GM18861 (cell line): ENCODE measurements around the gene CYP2S1.
"Not testable (repeated sequence)": the region's sequence is repeated elsewhere in the genome, so short reads cannot be mapped to it uniquely, and the experiment has no call there.

ENCODE experiments used
- ATAC-seq: cut with Tn5 transposase; IDR thresholded peaks from one replicate; pipeline ENCODE4 v1.9.1; 2021; ENCODE audit not compliant: unreplicated experiment

CYP2S1 gene, protein sequence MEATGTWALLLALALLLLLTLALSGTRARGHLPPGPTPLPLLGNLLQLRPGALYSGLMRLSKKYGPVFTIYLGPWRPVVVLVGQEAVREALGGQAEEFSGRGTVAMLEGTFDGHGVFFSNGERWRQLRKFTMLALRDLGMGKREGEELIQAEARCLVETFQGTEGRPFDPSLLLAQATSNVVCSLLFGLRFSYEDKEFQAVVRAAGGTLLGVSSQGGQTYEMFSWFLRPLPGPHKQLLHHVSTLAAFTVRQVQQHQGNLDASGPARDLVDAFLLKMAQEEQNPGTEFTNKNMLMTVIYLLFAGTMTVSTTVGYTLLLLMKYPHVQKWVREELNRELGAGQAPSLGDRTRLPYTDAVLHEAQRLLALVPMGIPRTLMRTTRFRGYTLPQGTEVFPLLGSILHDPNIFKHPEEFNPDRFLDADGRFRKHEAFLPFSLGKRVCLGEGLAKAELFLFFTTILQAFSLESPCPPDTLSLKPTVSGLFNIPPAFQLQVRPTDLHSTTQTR

DNA sequence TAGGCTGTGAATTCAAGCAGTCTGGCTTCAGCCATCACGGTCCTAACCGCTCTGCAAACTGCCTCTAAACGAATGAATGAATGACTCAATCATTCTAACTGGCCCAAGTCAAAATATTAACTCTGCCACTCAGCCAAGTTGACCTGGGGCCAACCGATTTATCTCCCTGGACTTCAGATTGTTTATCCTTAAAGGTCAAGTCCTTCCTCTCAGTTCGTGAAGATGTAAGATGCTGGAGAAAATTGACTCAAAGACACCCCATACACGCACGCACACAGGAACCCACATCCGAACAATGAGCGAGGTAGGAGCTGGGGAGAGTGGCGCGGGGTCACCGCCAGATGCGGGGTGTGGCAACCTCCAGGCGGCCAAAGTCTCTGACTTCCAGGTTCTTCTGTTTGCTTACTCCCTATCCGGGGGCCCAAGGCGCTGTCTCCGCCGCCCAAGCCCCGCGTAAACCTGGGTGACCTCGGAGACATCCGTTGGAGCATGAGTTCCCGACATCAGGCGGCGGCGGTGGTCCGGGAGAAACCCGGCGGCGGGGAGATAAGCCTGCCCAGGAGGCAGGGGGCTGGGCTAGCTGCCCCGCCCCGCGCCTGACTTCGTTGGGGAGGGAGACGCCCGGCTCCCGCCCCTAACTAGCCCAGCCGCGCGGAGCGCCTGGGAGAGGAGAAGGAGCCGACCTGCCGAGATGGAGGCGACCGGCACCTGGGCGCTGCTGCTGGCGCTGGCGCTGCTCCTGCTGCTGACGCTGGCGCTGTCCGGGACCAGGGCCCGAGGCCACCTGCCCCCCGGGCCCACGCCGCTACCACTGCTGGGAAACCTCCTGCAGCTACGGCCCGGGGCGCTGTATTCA is at the start of gene CYP2S1:
Gene CYP2S1, plus strand, starts transcription at position 646 of the 856 bp plus-strand sequence. Its CDS starts 46 bp downstream, at position 692.
- ATAC-seq = no peak

DNA sequence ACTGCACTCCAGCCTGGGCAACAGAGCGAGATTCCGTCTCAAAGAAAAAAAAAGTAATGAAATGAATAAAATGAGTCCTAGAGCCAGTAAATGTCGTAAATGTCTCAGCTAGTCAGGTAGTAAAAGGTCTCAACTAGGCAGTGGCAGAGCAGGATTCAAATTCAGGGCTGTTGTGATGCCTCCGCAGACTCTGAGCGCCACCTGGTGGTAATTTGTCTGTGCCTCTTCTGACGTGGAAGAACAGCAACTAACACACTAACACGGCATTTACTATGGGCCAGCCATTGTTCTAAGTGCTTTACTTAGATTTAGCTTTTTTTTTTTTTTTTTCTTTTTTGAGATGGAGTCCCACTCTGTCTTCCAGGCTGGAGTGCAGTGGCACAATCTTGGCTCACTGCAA is 48.6 kb upstream of the CYP2S1 start:
- ATAC-seq = no peak

DNA sequence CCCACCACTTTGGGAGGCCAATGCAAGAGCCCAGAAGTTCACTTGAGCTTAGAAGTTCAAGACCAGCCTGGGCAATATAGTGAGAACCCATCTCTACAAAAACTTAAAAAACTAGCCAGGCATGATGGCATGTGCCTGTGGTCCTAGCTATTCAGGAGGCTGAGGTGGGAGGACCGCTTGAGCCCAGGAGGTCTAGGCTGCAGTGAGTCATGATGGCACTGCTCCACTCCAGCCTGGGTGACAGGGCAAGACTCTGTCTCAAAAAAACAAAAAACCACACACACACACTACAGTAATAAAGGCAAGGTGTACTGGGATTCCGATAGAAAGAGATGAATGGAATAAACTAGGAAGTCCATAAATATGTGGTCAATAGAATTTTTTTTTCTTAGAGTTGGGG is 43.2 kb upstream of the CYP2S1 start:
- ATAC-seq = no peak

DNA sequence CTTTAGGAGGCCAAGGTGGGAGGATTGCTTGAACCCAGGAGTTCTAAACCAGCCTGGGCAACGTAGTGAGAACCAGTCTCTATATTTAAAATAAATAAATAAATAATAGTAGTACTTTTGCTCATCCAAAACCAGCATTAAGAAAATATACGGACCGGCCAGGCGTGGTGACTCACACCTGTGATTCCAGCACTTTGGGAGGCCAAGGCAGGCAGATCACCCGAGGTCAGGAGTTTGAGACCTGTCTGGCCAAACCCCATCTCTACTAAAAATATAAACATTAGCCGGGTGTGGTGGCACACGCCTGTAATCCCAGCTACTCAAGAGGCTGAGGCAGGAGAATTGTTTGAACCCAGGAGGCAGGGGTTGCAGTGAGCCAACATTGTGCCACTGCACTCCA is 42.0 kb upstream of the CYP2S1 start:
- not testable (repeated sequence) for ATAC-seq

DNA sequence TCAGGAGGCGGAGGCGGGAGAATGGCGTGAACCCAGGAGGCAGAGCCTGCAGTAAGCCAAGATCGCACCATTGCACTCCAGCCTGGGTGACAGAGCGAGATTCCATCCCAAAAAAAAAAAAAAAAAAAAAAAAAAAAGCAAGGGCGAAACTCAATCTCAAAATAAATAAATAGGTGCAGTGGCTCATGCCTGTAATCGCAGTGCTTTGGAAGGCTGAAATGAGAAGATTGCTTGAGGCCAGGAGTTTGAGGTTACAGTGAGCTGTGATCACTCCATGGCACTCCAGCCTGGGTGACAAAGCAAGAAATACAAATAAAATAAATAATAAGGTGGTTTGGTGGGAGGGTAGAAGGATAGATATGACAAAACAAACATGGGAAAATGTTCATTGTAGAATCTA is 39.0 kb upstream of the CYP2S1 start:
- ATAC-seq = no peak

DNA sequence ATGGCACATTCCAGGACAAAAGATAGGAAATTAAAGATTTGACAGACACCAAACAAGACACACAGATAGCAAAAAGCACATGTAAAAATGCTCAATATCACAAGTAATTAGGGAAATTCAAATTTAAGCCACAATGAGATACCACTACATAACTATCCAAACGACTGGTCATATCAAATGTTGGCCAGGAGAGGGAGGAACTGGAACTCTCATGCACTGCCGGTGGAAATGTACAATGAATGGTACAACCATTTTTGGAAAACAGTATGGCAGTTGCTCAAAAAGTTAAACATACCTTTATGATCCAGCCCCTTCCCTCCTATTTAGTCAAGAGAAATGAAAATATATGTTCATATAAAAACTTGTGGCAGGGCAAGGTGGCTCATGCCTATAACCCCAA is 36.8 kb upstream of the CYP2S1 start:
- ATAC-seq = no peak

DNA sequence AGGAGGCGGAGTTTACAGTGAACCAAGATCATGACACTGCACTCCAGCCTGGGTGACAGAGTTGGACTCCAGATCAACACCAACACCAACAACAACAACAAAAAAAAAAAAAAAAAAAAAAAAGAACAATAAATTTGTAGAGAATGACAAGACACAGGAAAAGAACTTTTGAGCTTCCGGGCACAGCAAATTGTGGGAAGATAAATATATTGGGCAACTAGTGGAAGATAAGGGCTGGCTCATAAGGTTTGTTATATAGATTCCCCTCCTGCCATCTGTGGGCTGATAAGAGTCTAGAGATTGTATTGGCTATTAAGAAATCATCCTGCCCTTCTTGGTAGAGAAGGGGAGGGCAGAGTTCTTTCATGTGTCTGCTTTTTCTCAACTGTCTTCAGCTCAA is 33.1 kb upstream of the CYP2S1 start:
- no peak for ATAC-seq

DNA sequence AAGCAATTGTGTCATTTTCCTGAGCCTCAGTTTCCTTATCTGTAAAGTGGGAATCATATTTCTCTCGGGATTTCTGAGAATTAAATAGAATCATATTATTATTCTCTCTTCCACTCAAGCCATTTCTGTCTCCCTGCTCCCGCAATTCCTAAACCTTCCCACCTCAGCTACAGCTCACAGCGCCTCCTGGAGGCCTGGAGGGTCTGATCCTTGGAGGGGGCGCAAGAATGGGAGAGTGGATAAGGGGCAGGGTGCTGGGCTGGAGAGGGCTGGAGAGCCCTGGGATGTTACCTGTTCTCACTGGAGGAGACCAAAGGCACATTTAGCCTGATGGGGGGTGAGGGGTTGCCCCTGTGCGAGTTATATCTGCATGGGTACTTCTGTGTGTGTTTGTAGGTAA is 31.1 kb upstream of the CYP2S1 start:
- no peak for ATAC-seq

DNA sequence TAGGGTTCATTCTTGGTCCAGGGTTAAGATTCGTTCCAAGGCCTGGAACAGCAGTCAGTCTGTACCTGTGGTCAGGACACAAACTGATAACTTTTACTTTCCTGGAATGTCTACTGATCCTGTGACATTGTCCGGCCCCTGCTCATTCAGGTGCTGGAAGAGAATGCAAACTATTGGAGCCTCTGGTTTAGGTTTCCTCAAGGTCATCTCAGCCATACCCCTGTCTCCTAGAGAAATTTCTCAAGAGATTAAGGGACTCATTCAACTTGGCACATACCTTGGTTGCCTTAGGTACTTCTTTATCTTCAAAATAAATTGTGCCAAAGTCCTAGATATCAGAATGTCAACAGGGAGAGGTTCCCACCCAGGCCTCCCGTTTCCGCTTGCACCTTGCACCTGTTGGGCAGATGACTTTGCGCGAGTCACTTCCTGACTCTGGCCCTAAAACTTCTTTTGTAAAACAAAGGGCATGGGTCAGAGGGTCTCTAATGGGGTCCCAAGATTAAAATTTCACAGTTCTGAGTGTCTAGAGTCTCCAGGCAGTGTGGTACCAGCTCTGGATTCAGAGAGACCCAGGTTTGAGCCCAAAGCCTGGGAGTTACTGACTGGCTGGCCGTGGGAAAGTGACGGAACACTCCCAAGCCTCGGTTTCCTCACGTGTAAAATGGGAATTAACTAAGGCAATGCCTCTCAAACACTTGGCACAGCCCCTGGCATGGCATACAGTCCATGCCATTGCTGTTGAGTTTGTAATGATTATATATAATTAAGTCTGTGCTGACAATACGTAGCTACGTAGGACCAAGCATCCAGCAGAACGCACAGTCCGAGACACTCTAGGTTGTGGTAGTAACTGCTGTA is 25.8 kb upstream of the CYP2S1 start:
- ATAC-seq = no peak

DNA sequence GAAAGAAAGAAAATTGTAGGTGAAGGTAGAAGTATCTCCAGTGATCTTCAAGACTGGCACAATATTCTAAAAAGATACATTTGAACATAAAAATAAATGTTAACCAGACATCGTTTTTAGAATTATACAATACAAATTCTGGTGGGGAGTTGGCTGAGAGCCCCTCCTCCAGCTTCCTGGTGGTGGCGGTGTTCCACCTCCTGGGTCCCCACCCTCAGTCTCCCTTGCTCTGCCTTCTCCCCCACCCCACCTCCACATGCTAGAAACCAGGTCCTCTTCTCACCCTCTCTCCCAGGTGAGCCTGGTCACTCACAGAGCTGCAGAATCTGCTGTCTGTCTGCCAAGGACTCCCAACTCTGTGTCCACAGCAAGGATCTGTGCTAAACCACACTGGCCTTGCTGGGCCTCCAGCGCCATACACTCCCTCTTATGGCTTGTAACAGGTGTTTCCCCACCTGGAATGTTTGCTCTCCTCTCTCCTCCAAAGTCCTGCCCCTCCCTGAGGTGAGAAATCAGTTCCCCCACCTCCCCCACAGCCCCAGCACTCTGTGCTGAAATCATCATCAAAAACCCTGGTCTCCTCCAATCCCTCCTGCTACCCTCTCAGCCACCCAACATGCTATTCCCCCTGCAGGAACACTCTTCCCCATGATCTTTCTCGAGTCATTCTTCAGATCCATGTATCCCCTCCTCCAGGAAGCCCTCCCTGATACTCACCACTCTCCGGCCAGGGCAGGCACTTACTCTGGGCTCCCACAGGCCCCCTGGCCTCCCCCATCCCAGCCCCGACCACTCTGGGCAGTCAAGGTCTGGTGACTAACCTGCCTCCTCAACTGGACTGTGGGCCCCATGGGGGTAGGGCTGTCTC is 20.5 kb upstream of the CYP2S1 start:
- ATAC-seq = no peak

DNA sequence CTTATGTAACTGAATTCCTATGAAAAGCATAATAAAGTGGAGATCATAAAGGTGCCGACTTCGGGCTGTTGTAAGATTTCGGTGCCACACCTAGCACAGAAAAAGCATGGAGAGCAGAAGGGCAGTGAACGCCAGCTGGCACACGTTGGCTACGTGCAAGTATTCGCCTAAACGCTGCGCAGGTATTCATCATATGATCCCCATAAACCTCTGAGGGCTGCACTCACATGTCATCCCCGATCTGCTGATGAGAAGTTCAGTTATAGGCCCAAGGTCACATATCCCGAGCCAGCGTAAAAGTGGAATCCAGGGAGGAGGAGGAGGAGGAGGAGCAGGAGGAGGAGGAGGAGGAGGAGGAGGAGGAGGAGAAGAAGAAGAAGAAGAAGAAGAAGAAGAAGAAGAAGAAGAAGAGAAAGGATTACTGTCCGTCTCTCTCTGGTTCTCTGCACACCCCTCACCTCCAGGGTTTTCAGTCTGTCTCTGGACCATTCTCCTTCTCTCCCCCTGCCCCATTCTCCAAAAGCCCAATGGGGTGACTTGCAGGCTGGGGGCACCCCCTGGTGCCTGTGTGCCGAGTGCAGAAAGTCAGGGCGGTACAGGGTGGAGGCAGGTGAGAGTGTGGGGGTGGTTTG is 18.6 kb upstream of the CYP2S1 start:
- no peak for ATAC-seq

DNA sequence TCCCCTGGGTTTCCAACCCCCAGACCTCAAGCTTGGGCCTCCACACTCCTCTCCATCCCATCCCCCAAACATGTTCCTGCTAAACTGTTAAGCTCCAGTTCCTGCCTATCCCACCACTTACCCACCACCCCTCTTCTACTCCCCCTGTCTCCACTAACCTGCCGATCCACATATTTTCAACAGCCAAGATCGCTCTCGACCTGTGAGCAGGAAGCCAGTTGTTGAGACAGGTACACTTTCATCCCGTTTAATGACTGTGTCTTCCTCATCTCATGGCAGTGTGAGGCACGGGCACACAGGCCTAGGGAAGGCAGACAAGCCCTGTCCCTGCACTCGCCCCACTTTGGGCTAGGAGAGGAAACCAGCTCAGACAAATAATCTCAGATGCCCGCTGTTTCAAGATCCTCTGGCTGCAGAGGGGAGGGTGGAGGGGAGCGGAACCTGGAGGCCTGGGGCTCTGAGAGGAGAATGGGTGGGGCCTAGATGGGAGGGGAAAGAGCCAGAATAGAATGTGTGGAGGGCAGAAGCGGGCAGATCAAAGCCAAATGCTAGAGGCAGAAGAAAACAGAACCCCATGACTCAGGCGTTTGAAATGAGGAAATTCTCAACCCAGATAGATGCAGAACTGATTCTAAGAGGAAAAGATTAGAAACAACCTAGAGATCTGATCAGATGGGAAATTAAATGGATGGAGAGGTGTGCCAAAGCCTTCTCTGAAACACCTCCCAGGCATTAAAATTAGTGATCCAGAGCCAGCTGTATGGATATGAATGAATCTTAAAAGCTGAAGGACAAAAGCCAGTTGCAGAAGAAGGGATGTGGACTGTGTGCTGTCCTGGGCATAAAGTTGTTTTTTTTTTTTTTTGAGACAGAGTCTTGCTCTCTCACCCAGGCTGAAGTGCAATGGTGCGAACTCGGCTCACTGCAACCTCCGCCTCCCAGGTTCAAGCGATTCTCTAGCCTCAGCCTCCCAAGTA is 16.9 kb upstream of the CYP2S1 start:
- ATAC-seq = no peak

DNA sequence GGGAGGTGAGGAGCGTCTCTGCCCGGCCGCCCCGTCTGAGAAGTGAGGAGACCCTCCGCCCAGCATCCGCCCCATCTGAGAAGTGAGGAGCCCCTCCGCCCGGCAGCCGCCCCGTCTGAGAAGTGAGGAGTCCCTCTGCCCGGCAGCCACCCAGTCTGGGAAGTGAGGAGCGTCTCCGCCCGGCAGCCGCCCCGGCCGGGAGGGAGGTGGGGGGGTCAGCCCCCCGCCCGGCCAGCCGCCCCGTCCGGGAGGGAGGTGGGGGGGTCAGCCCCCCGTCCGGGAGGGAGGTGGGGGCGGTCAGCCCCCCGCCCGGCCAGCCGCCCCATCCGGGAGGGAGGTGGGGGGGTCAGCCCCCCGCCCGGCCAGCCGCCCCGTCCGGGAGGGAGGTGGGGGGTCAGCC is 12.8 kb upstream of the CYP2S1 start:
- ATAC-seq = not testable (repeated sequence)

DNA sequence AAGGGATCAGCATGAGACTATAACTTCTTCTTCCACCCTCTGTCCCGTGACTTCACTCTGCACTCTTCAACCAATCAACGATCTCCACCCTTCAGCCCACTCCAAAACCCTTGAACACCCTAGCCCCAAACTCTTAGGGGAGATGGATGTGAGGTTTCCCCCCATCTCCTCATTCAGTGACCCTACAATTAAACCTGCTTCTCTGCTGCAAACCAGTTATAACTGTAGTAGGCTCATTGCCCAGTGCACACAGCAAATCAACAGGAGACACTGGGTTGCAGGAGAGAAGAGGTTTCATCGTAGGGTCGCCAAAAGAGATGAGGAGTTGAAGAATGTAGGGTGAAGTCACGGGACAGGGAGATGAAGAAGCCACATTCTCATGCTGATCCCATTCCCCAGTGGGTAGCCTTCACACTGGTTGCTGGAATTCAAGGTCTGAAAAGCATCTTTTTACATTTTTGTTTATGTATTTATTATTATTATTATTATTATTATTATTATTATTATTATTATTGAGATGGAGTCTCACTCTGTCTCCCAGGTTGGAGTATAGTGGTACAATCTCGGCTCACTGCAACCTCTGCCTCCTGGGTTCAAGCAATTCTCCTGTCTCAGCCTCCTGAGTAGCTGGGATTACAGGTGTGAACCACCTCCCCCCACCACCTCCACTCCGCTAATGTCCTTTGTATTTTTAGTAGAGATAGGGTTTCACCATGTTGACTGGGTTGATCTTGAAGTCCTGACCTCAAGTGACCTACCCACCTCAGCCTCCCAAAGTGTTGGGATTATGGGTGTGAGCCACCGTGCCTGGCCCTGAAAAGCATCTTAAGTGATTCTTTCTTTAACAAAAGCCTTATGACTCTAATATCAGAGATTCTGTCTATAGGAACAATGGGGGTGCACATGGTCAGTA is 5.8 kb upstream of the CYP2S1 start:
- ATAC-seq = no peak

DNA sequence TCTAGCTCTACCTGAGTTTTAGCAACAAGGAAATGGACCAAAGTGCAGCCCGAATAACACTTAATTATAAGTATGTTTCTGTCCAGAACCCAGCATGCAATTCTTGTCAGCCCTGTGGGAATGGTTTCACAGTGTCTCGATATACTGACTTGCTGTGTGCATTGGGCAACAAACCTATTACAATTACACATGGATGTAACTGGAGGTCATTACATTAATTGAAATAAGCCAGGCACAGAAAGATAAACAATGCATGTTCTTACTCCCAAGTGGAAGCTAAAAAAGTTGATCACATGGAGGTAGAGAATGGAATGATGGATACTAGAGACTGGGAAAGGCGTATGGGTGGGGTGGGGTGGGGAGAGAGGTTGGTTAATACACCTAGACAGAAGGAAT is 5.1 kb upstream of the CYP2S1 start:
- ATAC-seq = no peak

DNA sequence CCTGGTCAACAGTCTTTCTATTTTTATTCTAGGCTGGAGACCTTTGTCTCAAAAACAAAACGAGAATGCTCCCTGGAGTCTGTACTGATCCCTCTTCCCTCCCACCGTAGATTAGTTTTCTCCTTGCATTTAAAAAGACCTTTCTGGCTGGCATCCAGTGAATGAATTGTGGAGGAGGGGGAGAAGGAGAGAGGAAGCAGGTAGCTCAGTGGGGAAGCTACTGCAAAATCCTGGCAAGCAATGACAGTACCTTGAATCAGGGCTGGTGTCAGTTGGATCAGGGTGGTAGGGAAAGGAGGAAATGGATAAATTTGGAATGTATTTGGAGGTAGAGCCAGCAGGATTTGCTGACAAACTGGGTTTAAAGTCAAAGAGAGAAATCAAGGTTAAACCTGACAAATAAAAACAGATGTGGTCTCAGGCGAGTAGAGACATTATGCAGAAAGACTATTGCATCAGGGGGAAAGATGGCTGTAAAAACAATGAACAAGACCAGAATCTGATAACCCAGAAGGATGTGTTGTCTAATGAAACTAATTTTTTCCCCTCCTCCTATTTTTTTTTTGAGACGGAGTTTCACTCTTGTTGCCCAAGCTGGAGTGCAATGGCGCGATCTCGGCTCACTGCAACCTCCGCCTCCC is 3.5 kb upstream of the CYP2S1 start:
- ATAC-seq = no peak
